D721Med (cell line): ENCODE data around the gene SEC63.
"Not testable (repeated sequence)": the region's sequence is repeated elsewhere in the genome, so short reads cannot be mapped to it uniquely, and the experiment has no call there.

Experiments
- DNase-seq: peaks from one replicate; pipeline ENCODE4 v3.0.0; 2011; ENCODE audit warnings: low spot score; ENCODE audit not compliant: insufficient read length
- FAIRE-seq: peaks from 2 replicates; lab custom pipeline; 2011; peaks lifted over from hg19 to GRCh38; lab: Jason Lieb, UNC
- CTCF ChIP-seq: IDR thresholded peaks from 2 replicates; pipeline ENCODE4 v1.5.1; 2012; ENCODE audit warnings: mild to moderate bottlenecking, control low read depth; ENCODE audit not compliant: insufficient read depth; ENCODE audit errors: missing control alignments

The SEC63 gene

GRCh38 chr6:107999341-107999740 is 41.3 kb upstream of the SEC63 start:
- FAIRE-seq, result no peak
- no peak for TF ChIP-seq CTCF
- DNase-seq, result no peak

DNA sequence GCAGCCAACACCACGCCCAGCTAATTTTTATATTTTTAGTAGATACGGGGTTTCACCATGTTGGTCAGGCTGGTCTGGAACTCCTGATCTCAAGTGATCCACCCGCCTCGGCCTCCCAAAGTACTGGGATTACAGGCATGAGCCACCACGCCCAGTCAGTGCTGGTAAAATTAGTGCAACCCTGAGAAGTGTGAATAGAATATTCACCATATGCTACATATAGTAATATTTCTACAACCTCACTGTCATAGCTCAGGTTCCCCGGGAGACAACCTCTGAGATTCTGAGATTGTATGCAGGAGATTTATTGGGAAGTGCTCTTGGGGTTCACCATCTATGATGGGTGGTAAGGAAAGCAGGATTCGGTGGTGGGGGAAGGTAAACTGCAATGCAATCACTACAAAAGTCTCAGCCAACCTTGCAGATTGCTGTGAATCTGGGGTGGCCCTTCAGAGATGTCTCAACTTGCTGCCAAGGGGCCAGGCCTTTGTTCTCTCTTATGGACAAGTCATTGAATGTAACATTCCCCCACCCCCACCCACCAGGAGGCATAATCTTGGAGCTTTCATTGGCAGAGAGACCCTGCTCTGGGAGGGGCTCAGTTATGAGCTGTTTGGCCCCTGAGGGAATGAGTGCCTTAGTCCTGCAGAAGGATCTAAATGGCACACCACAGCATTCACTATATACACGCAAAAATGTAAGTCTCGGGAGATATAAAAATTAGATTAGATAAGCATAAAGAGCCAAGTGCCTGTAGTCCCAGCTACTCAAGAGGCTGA is 34.0 kb upstream of the SEC63 start:
- FAIRE-seq, result no peak
- DNase-seq, result no peak
- TF ChIP-seq CTCF, result no peak

DNA sequence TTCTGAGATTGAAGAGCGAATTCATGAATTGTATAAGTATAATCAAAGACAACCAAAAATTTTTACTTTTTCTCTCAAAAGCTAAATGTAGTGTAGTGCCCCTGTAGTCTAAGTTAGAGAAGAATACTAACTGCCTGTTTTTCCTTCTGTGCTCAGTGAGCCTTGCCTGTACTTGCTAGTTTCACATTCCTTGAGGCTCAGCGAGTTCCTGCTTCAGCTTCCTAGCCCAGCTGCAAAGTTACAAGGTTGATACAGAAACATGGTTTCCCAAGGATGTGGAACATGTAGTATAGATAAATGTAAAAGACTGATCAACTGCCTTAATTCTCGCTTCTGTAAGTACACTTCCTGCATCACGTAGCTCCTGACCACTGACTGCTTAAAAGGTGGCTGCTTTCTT is 33.1 kb upstream of the SEC63 start:
- FAIRE-seq (no peak), DNase-seq (no peak)
- TF ChIP-seq CTCF, result no peak

- FAIRE-seq, DNase-seq: not testable (repeated sequence)
Measured at GRCh38 chr6:107990587-107990986, 32.6 kb upstream of the SEC63 start.

- FAIRE-seq (no peak), DNase-seq (no peak)
- TF ChIP-seq CTCF, result no peak
Measured at GRCh38 chr6:107989166-107990094, 31.4 kb upstream of the SEC63 start.

- no peak for DNase-seq
- TF ChIP-seq CTCF, result no peak
- FAIRE-seq, result no peak
Measured at GRCh38 chr6:107988570-107988969, 30.6 kb upstream of the SEC63 start.

DNA sequence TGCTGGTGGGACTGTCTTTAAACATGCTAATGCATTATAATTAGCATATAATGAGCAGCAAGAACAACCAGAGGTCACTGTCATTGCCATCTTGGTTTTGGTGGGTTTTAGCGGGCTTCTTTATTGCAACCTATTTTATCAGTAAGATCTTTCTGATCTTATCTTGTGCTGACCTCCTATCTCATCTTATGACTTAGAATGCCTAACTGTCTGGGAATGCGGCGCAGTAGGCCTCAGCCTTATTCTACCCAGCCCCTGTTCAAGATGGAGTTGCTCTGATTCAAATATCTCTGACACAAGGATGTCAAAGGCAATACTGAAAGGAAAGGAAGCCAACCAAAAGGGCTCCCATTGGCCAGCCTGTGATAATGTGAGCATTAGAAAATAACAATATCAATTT is 29.8 kb upstream of the SEC63 start:
- FAIRE-seq (no peak), DNase-seq (no peak)
- no peak for TF ChIP-seq CTCF
